ENCODE results near the gene IPPK. TPM values are rescaled to one million over a fixed set of nuclear protein-coding genes. Genes with fewer than 3 reads are reported as not detected.
"Not testable (repeated sequence)": the region's sequence is repeated elsewhere in the genome, so short reads cannot be mapped to it uniquely, and the experiment has no call there.

Gene IPPK
- total RNA-seq, 4 donors from 2014 or later = 8.0 to 18.8 (median 11.0) TPM

DNA sequence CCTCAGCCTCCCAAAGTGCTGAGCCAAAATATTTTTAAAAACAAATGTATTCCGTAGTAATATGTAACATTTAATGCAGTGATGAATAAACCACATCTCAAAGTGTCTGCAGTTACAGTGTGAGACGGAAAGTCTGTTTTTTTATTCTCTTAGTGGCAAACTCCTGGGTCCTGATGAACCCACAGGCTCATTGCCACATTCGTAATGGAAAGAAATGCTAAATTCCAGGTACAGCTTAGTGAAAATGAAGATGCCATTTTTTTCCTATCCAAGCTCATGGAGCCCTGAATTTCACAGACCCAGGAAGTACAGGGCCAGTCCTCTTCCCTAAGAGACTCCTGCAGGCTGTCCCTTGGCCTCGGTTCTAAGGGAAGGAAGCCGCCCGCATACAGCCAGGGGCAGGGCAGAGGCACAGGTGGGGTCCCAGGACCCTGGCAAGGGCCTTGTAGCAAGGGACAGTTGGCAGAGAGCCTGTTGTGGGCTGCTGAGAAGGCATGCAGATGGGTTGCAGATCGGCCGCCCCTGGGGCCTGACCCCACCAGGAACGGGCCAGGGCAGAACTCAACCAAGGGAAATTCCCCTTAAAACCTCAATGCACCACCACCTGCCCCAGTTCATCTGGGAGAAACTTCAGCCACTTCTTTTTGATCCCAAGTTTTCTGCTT is 36.2 kb downstream of the IPPK start:
- Histone ChIP-seq H3K4me3 (no peak overlapping the region), H3K36me3 (peaks cover 0 to 91% (median 9%) of the 10 kb centered on the region in 3 donors), H3K27ac (peak overlapping the region in 1 of 4 donors; percentile 62), H3K4me1 (peaks cover 0 to 26% (median 0%) of the 10 kb centered on the region in 4 donors), H3K9me3 (no peaks in the 10 kb centered on the region), H3K27me3 (no peaks in the 10 kb centered on the region)
- DNase-seq (ENCODE audit: low spot score in 2 of 2) = no peak
- 81 to 83% methylated on average over 9 of the region's 9 CpGs for WGBS, 2 donors
- TF ChIP-seq POLR2A (IDR thresholded peaks at IDR 0.05) = no peak
- TF ChIP-seq, protein P1, sequence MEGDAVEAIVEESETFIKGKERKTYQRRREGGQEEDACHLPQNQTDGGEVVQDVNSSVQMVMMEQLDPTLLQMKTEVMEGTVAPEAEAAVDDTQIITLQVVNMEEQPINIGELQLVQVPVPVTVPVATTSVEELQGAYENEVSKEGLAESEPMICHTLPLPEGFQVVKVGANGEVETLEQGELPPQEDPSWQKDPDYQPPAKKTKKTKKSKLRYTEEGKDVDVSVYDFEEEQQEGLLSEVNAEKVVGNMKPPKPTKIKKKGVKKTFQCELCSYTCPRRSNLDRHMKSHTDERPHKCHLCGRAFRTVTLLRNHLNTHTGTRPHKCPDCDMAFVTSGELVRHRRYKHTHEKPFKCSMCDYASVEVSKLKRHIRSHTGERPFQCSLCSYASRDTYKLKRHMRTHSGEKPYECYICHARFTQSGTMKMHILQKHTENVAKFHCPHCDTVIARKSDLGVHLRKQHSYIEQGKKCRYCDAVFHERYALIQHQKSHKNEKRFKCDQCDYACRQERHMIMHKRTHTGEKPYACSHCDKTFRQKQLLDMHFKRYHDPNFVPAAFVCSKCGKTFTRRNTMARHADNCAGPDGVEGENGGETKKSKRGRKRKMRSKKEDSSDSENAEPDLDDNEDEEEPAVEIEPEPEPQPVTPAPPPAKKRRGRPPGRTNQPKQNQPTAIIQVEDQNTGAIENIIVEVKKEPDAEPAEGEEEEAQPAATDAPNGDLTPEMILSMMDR (IDR thresholded peaks at IDR 0.05) = no peak
- TF ChIP-seq EP300 (IDR thresholded peaks at IDR 0.05) = no peak

DNA sequence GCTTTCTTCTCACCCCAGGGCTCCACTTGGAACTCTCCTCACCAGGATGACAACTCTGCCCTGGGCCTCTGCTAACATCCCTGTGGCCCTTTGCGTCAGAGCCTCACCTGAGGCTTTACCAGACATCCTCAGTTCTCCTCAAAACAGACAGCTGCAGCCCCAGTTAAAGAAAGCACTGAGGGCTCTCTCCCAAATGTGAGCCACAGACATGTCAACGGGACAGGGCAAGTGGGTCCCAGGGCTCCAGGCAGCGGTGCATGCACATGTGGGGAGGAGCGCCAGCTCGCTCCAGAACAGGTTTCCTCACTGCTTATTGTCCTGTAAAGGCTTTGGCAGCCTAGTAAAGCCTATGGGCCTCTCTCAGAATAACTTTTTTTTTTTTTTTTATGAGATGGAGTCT is 37.3 kb downstream of the IPPK start:
- H3K27me3 ChIP-seq = no peaks in the 10 kb centered on the region
- no peak for DNase-seq (ENCODE audit: low spot score in 2 of 2)
- WGBS, 2 donors = 88 to 95% methylated on average over 5 of the region's 5 CpGs
- H3K9me3 ChIP-seq = peaks cover 0 to 3% (median 0%) of the 10 kb centered on the region in 4 donors
- peaks cover 0 to 26% (median 0%) of the 10 kb centered on the region in 4 donors for H3K4me1 ChIP-seq
- no peak for TF ChIP-seq POLR2A (IDR thresholded peaks at IDR 0.05)
- TF ChIP-seq EP300 (IDR thresholded peaks at IDR 0.05) = no peak
- TF ChIP-seq, protein P1 (IDR thresholded peaks at IDR 0.05) = no peak
- no peak overlapping the region for H3K4me3 ChIP-seq
- H3K27ac ChIP-seq = peak overlapping the region in 2 of 4 donors; percentile 29 to 47
- peaks cover 0 to 90% (median 9%) of the 10 kb centered on the region in 3 donors for H3K36me3 ChIP-seq

DNA sequence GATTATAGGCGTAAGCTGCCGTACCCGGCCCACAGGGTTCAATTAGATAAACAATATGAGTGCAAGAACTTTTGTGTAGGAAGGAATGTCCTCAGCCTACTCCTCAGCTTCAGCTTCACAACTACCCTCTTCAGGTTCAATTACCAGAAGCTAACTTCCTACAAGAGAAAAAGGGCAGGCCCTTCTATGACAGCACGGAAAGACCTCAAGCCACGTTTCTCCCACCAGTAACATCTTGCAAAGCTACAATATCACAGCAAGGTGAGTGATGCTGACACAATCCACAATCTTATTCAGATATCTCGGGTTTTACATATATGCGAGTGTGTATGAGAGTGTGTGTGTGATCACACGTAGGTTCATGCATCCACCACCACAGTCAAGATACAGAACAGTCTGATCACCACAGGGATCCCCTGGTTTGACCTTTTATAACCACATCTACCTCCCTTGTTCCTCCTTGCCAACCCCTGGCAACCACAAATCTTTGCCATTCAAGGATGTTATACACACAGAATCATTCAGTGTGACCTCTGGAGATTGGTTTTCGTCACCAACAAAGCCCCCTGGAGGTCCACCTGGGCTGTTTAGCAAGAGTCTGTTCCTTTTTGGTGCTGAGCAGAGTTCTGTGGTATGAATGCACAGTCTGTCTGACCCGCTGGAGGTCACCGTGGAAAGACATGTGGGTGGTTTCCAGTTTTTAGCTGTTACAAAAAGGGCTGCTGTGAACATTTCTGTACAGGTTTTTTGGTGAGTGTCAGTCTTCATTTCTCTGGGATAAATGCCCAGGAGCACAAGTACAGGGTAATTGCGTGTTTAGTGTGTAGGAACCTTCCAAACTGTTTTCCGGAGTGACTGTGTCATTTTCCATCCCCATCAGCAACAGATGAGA is 38.2 kb downstream of the IPPK start:
- H3K36me3 ChIP-seq = peaks cover 0 to 82% (median 4%) of the 10 kb centered on the region in 3 donors
- H3K4me3 ChIP-seq = no peak overlapping the region
- DNase-seq (ENCODE audit: low spot score in 2 of 2) = no peak
- H3K27ac ChIP-seq = peak overlapping the region in 2 of 4 donors; percentile 29 to 47
- peaks cover 0 to 4% (median 0%) of the 10 kb centered on the region in 4 donors for H3K9me3 ChIP-seq
- H3K27me3 ChIP-seq = no peaks in the 10 kb centered on the region
- H3K4me1 ChIP-seq = peaks cover 0 to 26% (median 0%) of the 10 kb centered on the region in 4 donors
- TF ChIP-seq EP300 (IDR thresholded peaks at IDR 0.05) = peak in 1 of 2 donors; percentile 32
- TF ChIP-seq, protein P1 (IDR thresholded peaks at IDR 0.05) = no peak
- 74 to 78% methylated on average over 13 of the region's 13 CpGs for WGBS, 2 donors

DNA sequence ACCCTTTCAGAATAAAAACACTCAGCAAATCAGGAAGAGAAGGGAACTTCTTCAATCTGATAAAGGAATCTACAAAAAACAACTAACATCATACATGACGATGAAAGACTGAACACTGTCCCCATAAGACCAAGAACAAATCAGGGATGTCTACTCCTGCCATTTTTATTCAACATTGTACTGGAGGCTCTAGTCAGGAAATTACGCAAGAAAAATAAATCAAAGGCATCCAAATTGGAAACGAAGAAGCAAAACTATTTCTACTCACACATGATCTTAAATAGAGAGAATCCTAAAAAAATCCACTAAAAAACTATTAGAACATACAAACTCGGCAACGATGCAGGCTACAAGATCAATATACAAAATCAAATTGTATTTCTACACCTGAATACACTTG is 42.3 kb downstream of the IPPK start:
- 84 to 85% methylated on average over 5 of the region's 5 CpGs for WGBS, 2 donors
- DNase-seq (ENCODE audit: low spot score in 2 of 2) = no peak
- no peak for TF ChIP-seq EP300 (IDR thresholded peaks at IDR 0.05)
- no peak for TF ChIP-seq POLR2A (IDR thresholded peaks at IDR 0.05)
- TF ChIP-seq, protein P1 (IDR thresholded peaks at IDR 0.05) = no peak
- no peak overlapping the region for H3K4me3 ChIP-seq
- H3K36me3 ChIP-seq = peaks cover 0 to 77% (median 0%) of the 10 kb centered on the region in 3 donors
- H3K4me1 ChIP-seq = peaks cover 0 to 9% (median 0%) of the 10 kb centered on the region in 4 donors
- H3K27me3 ChIP-seq = no peaks in the 10 kb centered on the region
- H3K27ac ChIP-seq = no peak overlapping the region
- peaks cover 0 to 4% (median 0%) of the 10 kb centered on the region in 4 donors for H3K9me3 ChIP-seq

DNA sequence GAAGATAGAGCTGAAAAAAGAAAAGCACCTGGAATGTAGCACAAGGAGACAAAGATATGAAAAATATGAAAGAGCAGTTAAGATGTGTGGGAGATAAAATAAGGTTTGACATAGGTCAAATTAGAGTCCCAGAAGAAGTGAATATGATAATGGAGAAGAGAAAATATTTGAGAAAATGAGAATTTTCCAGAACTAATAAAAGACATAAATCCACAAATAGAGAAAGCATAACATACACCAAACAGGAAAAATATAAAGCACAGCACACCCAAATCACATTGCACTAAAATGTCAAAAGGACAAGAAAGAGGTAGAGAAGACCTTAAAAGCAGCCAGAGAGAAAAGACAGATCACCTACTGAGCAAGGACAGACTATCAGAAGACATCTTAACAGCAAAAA is 43.4 kb downstream of the IPPK start:
- H3K4me1 ChIP-seq = no peaks in the 10 kb centered on the region

DNA sequence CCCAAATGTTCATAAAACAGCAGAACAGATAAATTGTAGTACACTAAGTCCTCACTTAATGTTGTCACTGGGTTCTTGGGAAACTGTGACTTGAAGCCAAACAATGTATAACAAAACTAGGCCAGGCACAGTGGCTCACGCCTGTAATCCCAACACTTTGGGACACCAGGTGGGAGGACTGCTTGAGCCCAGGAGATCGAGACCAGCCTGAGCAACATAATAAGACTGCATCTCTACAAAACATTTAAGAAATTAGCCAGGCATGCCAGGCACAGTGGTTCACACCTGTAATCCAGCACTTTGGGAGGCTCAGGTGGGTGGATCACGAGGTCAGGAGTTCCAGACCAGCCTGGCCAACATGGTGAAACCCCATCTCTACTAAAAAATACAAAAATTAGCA is 46.0 kb downstream of the IPPK start:
- H3K4me1 ChIP-seq = peaks cover 0 to 14% (median 0%) of the 10 kb centered on the region in 4 donors

More for the DNA sequence above, 43.4 kb downstream of the IPPK start:
- no peak for DNase-seq (ENCODE audit: low spot score in 2 of 2)
- Histone ChIP-seq H3K36me3 (peaks cover 0 to 68% (median 0%) of the 10 kb centered on the region in 3 donors), H3K27ac (no peak overlapping the region), H3K9me3 (peaks cover 0 to 4% (median 0%) of the 10 kb centered on the region in 4 donors), H3K27me3 (no peaks in the 10 kb centered on the region), H3K4me3 (no peak overlapping the region)
- TF ChIP-seq EP300 (IDR thresholded peaks at IDR 0.05) = no peak
- TF ChIP-seq, protein P1 (IDR thresholded peaks at IDR 0.05) = no peak
- TF ChIP-seq POLR2A (IDR thresholded peaks at IDR 0.05) = no peak

More for the DNA sequence above, 46.0 kb downstream of the IPPK start:
- H3K27me3 ChIP-seq; H3K9me3 ChIP-seq; H3K27ac ChIP-seq; H3K4me3 ChIP-seq; DNase-seq (ENCODE audit: low spot score in 2 of 2): not testable (repeated sequence)
- peaks cover 0 to 63% (median 3%) of the 10 kb centered on the region in 3 donors for H3K36me3 ChIP-seq
- 95 to 98% methylated on average over 3 of the region's 3 CpGs for WGBS, 2 donors

Measured in tibial nerve (tissue), 4 donors.